Sigmoid colon (tissue), 4 donors: ENCODE measurements around the gene GTF2A1L.

ENCODE experiments used
- POLR2AphosphoS5 ChIP-seq, 4 donors: sonication (generic); formaldehyde crosslinking; IDR thresholded peaks; one replicate each; pipeline ENCODE4 v1.6.1; 2017; ENCODE audit warnings: antibody characterized with exemption in 4 of 4
- TF ChIP-seq, protein P1 (sequence below), 4 experiments: fragments of 450-650 bp in 3 of 4; fragments of 200-600 bp in 1 of 4; IDR thresholded peaks; one replicate each; pipeline ENCODE4 v1.5.1; 2016 to 2019; ENCODE audit warnings: antibody characterized with exemption in 4 of 4, mild to moderate bottlenecking in 3 of 4, moderate library complexity in 2 of 4

DNA sequence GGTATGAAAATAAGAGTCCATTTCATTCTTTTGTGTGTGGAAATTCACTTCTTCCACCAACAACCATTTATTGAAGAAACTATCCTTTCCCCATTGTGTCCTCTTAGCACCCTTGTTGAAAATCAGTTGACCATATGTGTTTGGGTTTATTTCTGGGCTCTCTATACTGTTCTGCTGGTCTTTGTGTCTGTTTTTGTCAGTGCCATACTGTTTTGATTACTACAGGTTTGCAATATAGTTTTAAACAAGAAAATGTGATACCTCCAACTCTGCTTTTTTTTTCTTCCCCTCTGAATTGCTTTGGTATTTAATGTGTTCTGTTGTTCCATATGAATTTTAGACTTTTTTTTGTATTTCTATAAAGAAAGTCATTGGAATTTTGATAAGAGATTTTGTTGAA lies 8.4 kb downstream of the GTF2A1L start:
- TF ChIP-seq, protein P1, sequence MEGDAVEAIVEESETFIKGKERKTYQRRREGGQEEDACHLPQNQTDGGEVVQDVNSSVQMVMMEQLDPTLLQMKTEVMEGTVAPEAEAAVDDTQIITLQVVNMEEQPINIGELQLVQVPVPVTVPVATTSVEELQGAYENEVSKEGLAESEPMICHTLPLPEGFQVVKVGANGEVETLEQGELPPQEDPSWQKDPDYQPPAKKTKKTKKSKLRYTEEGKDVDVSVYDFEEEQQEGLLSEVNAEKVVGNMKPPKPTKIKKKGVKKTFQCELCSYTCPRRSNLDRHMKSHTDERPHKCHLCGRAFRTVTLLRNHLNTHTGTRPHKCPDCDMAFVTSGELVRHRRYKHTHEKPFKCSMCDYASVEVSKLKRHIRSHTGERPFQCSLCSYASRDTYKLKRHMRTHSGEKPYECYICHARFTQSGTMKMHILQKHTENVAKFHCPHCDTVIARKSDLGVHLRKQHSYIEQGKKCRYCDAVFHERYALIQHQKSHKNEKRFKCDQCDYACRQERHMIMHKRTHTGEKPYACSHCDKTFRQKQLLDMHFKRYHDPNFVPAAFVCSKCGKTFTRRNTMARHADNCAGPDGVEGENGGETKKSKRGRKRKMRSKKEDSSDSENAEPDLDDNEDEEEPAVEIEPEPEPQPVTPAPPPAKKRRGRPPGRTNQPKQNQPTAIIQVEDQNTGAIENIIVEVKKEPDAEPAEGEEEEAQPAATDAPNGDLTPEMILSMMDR (IDR thresholded peaks at IDR 0.05): no peak
- TF ChIP-seq POLR2AphosphoS5 (IDR thresholded peaks at IDR 0.05): no peak
